Measurements from ENCODE around the gene CYB5RL.
"Not testable (repeated sequence)": the region's sequence is repeated elsewhere in the genome, so short reads cannot be mapped to it uniquely, and the experiment has no call there.

CYB5RL gene

DNA sequence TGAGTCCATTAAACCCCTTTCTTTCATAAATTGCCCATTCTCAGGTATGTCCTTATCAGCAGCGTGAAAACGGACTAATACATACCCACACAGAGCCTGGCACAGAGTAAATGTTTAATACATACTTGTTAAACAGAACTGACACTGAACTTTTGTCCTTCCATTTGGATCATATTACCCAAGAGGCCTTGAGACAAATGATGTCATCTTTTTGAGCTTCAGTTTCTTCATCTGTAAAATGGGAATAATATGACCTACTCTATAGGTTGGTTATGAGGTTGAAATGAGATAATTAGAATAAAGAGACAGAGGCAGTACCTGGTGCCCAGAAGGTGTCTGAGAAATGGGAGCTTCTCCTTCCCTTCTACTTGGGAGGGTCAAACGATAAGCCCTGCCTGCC is 13.8 kb downstream of the CYB5RL start:
- DNase-seq (ENCODE audit: low spot score) = no peak

DNA sequence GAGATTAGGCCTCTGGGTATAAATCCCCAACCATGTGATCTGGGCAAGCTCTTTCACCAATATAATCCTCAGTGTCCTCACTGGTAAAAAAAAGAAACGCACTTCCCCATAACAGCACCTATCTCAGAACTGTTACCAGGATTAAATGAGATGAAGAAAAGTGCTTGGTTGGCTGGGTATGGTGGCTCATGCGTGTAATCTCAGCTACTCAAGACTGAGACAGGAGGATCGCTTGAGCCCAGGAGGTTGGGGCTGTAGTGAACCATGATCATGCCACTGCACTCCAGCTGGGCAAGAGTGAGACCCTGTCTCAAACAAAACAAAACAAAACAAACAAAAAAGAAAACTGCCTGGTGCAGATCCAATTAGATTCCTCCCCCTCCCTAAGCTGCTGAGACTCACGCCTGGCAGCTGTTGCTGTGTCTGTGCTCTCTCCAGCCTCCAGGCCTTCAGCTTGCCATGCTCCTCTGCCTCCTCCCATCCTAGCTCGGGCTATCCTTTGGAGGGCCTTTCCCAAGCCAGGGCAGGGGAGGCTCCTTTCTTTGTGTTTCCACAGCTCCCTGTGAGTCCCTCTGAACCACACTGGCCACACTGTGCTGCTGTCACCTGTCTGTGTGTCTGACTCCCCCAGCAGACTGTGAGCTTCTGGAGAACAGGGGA is 19.0 kb downstream of the CYB5RL start:
- DNase-seq (ENCODE audit: low spot score) = peak; percentile 60

GRCh38 chr1:54178296-54179070 is 21.3 kb downstream of the CYB5RL start:
- DNase-seq (ENCODE audit: low spot score) = no peak

- DNase-seq (ENCODE audit: low spot score) = no peak
Observed at GRCh38 chr1:54177726-54178125, 22.1 kb downstream of the CYB5RL start.

DNA sequence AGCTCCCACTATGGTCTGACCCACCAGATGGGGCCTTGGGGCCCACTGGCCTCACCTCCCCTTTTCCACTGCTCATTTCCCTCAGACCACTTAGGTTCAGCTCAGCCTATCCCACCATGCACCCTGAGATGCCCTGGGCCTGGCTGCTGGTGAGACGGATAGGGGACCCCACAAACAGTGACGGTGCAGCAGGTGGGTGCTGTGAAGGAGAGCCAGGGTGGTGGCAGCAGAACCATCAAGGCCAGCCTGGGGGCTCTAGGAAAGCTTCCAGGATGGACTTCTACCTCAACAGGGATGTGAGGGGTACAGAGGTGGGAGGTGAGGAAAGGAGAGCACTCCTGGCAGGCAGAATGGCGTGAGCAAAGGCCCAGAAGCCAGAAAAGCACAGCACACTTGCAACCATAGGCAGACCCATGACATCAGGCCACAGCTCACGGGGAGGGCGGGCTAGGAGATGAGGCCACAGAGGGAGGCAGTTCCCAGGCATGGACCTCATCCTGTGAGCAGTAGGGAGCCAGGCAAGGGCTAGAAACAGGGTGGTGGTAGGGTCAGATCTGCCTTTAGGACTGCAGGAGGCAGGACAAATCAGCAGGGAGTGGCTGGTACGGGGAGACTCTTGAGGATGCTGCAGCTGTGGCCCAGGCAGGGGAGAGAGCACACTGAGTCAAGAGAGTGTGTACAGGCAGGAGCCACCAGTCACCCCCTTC is 23.1 kb downstream of the CYB5RL start:
- no peak for DNase-seq (ENCODE audit: low spot score)

GRCh38 chr1:54174106-54174505 is 25.7 kb downstream of the CYB5RL start:
- no peak for DNase-seq (ENCODE audit: low spot score)

DNA sequence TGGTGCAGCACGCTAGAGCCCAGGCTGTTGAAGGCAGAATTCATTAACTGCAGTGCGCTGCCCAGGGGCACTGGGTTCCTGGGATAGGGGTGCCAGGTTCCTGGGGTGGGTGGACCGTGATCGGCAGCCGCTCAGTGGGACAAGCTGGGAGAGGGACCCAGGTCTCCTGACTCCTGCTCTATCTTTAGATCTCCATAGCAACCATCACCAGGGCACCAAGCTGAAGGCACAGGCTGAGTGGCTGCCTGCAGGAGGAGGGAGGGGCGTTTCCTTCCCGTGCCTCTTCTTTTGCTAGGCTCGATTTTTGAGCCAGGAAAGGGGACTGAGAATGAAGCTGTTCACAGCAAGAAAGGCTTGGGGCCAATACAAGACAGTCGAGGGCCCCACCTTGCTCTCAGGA is 26.1 kb downstream of the CYB5RL start:
- no peak for DNase-seq (ENCODE audit: low spot score)

DNA sequence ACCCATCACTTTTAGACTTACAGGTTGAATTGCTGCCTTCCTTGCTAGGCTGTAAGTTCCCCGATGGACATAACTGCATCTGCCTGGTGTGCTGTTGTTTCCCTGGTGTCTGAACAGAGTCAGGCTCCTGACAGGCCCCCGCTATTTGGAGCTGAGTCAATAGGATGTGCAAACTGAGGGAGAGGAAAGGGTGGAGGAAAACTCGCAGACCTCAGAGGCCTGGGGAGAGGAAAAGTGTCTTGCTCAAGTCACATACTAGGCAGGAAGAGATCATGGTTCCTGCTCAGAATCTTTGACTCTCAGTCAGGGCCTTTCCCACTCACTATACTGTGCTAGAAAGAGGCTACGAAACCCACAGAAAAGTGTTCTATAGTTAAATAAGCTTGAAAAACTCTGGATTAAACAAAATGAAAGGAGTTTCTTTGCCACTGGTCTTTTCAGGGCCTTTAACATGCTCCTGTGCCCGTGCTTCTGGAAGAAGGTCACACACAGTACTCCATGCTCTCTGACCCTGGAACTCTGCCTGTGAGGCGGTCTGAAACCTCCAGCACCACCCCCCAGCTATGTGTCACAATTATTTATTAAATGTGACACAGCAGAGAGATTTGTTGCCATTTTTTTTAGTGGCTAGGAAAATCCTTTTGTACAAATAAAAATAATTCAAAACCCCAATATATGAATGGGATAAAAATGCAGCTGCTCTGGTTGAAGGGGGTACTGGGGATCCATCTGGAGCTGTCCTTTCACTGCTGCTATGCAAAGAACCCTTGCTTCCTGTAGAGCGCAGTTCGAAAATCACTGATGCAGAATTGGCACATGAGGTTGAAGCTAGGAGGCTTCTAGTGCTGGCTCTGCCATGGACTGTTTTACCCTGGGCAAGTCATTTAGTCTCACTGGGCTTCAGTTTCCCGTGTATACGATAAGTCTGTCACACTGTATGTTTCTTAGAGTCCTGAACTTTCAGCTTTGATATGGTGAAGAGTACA is 26.9 kb downstream of the CYB5RL start:
- no peak for DNase-seq (ENCODE audit: low spot score)

- DNase-seq (ENCODE audit: low spot score) = no peak
Observed at GRCh38 chr1:54171606-54172005, 28.2 kb downstream of the CYB5RL start.

- DNase-seq (ENCODE audit: low spot score) = no peak
Observed at GRCh38 chr1:54171016-54171415, 28.8 kb downstream of the CYB5RL start.

- DNase-seq (ENCODE audit: low spot score) = no peak
Observed at GRCh38 chr1:54169068-54169467, 30.8 kb downstream of the CYB5RL start.

GRCh38 chr1:54168206-54168965 is 31.4 kb downstream of the CYB5RL start:
- no peak for DNase-seq (ENCODE audit: low spot score)

GRCh38 chr1:54167422-54168139 is 32.2 kb downstream of the CYB5RL start:
- no peak for DNase-seq (ENCODE audit: low spot score)

- DNase-seq (ENCODE audit: low spot score) = not testable (repeated sequence)
Observed at GRCh38 chr1:54166357-54166756, 33.5 kb downstream of the CYB5RL start.

GRCh38 chr1:54165146-54165545 is 34.7 kb downstream of the CYB5RL start:
- DNase-seq (ENCODE audit: low spot score) = no peak

- DNase-seq (ENCODE audit: low spot score) = no peak
Observed at GRCh38 chr1:54163573-54163972, 36.3 kb downstream of the CYB5RL start.

DNA sequence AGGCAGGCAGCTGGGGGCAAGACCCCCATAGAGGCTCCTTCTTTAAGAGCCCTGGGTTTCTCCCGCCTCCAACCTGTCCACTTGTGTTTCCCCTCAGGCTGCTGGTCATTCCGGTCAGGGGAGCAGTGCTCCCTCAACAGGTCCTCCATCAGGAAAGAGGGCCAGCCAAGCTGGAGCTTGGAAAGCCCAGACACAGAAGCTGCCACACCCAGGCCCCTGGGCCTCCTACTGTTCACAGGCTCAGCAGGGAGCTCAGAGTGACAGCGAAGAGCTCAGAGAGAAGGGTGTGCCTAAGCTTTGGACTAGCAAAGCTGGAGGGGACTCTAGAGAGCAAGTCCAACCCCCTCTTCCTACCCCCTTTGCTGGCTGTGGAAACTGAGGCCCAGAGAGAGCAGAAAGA is 36.8 kb downstream of the CYB5RL start:
- DNase-seq (ENCODE audit: low spot score) = no peak

DNA sequence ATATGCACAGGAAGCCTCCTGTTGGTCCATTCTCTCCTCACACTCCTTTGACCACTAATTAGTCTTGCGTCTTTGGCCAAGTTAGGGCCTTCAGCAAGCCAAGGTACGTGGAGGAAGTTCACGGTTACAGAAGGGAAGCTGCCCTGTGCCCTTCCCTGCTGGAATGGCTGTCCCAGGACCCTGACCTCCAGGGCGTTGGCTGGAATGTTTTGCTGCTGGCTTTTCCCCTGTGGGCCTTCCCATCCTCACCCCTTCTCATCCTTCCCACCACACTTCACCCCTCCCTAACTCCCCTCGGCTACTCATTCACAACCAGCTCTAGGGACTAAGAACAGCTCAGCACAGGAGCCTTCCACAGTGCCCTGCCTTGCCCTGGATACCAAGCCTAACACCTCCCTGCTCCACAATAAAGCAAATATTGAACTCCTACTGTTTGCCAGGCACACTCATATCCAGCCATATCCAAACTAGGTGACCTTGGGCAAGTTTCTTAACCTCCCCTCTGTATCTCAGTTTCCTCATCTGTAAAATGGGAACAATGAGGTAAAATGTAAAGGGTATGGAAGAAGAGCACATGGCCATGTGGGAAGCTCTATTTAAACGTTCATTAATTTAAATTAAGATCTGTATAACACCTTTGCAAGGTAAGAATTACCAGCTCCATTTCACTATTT is 38.2 kb downstream of the CYB5RL start:
- DNase-seq (ENCODE audit: low spot score) = no peak

- no peak for DNase-seq (ENCODE audit: low spot score)
Observed at GRCh38 chr1:54160351-54160750, 39.5 kb downstream of the CYB5RL start.
